ENCODE measurements around the gene PHACTR1. TPM values are rescaled to one million over a fixed set of nuclear protein-coding genes. Genes with fewer than 3 reads are reported as not detected.
"Not testable (repeated sequence)": the region's sequence is repeated elsewhere in the genome, so short reads cannot be mapped to it uniquely, and the experiment has no call there.

The PHACTR1 gene
- 7.0 TPM for polyA plus RNA-seq (ENCODE audit: insufficient read length)

DNA sequence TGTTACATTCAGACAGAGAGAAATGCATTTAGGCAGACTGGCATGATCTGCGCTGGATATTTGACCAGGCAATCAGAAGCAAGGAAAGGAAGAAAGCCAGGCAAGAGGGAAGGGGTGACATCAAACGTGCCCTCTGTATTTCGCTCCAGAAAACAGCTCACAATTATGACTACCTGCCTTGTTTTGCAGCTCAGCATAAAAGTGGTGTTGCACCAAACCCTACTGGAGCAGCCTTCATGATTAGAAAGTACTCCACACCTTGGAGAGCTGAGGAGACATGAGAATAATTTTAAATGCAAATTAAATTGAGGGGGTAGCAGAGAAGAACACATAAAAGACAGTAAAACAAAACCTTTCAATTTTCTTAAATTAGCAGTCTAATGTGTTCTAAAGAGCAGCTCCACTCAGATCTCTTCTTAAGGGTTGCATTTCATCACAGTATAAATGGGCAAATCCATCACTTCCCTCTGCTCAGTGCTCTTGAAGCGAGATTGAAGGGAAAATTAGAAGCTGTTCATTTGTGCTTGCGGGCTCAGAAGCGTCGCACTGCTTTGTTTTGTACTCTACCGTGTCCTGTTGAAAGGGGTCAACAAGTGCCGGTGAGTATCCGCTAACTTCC lies at the start of gene PHACTR1:
PHACTR1 (plus strand) TSS at position 470 of the 619 bp plus-strand sequence.
- DNase-seq (ENCODE audit: low read depth), result no peak

GRCh38 chr6:12666886-12667285 lies 49.7 kb upstream of the PHACTR1 start:
- no peak for DNase-seq (ENCODE audit: low read depth)

DNA sequence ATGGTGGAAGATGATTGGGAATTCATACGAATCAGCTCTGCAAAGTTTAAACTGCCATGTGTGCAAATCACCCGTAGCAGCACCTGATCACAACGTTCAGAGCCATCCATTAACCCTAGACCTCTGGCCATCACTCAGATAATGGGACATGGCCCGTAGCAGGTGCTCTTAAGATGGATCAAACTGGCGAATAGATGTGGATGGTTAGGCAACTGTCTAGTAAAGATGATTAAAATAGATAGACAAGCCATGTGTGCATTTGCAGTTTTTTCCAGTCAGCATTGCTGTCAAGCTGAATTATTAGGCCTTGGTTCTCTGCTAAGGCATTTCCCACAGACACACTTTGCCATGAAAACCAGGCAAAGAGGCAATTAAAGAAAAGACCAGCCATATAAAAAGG lies 40.6 kb upstream of the PHACTR1 start:
- no peak for DNase-seq (ENCODE audit: low read depth)

- no peak for DNase-seq (ENCODE audit: low read depth)
These were observed 37.2 kb upstream of the PHACTR1 start for GRCh38 chr6:12679341-12679740.

- no peak for DNase-seq (ENCODE audit: low read depth)
These were observed 23.4 kb upstream of the PHACTR1 start for GRCh38 chr6:12693122-12693521.

DNA sequence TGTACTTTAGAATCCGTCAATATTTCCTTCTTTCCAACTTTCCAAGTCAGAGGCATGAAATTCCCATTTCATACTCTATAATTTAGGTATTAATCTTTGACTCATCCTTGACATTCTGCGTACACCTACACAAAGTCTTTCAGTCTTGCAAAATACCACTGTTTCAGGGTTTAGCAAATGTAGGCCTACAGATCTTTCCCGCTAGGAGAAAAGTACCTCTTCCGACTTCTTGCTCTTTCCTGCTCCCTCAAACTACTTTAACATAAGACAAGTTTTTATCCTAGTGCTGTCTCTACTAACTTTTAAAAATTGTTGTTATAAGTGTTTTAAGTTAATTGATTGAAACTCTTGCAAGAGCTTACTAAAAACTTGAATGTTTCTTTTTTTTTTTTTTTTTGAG lies 18.3 kb upstream of the PHACTR1 start:
- no peak for DNase-seq (ENCODE audit: low read depth)

DNA sequence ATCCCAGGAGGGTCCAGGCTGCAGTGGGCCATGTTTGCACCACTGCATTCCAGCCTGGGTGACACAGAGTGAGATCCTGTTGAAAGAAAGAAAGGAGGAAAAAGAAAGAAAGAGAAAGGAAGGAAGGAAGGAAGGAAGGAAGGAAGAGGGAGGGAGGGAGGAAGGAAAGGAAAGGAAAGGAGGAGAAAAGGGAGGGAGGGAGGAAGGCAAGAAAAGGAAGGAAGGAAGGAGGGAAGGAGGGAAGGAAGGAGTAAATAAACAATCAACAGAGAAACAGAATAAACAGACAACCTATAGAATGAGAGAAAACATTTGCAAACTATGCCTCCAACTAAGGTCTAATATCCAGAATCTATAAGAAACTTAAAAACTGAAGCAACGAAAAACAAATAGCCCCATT lies 11.6 kb upstream of the PHACTR1 start:
- no peak for DNase-seq (ENCODE audit: low read depth)

DNA sequence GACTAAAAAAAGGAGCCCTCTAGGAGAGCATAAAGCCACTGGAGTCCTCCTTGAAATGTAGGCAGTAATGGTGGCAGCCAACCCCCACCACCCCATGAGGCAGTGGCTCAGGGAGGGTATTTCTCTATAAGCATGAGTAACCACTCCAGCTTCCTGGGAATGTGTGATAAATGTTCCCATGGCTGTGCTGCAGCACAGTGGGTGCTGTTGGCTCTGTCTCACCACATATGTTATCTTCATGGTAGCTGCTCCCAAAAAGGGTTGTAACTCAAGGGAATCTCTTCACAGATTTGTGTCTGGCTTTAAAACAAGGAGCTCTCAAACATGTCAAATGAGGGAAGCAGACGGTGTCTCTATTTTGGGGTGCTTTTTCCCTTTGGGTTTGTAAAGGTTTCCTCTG lies 7.5 kb upstream of the PHACTR1 start:
- no peak for DNase-seq (ENCODE audit: low read depth)

- DNase-seq (ENCODE audit: low read depth), result no peak
These were observed 6.9 kb upstream of the PHACTR1 start for GRCh38 chr6:12709556-12710232.

GRCh38 chr6:12710921-12711320 lies 5.6 kb upstream of the PHACTR1 start:
- no peak for DNase-seq (ENCODE audit: low read depth)

GRCh38 chr6:12714022-12714421 lies 2.5 kb upstream of the PHACTR1 start:
- DNase-seq (ENCODE audit: low read depth), result no peak

- no peak for DNase-seq (ENCODE audit: low read depth)
These were observed 1.1 kb upstream of the PHACTR1 start for GRCh38 chr6:12715437-12715836.

DNA sequence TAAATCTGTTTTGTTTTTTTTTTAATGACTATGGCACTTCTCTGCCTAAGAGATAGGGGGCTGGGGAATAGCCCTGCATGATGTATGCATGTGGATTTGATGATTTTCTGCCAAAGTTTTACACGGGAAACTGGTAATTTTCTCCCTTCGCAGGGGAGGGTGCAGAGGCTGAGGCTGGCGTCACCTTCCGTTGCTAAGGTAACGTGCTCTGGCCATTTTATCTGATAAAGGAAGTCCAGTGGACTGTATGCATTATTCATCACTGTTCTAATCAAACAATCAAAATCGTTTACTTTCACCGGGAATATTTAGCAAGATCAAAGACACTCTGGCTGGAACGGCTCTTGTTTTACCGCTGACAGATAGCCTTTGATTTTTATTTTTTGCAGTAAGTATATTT lies 789 bp downstream of the PHACTR1 start:
- no peak for DNase-seq (ENCODE audit: low read depth)

GRCh38 chr6:12718015-12718414 lies 1.4 kb downstream of the PHACTR1 start:
- DNase-seq (ENCODE audit: low read depth), result no peak

- DNase-seq (ENCODE audit: low read depth), result no peak
These were observed 2.5 kb downstream of the PHACTR1 start for GRCh38 chr6:12719017-12719416.

DNA sequence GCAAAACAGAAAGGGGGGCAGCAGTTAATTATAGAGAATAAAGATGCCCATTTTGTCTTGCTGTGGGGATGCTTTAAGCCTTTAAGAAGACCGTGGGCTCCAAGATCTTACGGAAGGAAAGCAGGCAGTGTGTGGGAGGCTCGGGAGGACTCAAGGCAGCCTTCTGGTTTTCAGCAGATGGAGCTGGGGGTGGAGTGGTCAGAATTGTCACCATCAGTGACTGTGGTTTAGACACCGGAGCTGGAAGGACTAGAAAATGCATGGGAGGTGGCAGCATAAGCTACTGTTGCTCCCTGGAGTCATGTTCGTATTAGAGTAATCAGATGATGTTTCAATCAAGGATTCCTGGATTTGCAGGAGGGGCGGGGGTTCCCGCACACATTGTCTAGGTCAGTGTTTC lies 3.7 kb downstream of the PHACTR1 start:
- no peak for DNase-seq (ENCODE audit: low read depth)

DNA sequence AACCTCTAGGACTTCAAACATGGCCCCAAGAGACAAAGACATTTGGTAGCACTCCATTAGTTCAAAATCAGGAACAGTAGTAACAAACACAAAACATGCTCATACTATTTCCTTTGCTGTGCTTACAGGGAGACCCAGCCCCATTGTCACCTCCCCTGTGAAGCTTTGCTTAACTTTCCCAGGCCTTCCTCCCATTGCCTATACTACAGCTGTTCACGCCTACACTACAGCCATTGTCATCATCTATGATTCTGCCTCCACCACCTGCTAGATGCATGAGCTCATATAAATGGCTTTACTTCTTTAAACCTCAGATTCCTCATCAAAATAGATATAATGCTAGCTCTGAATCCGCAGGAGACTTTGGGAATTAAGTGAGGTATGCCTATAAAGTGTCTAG lies 8.7 kb downstream of the PHACTR1 start:
- DNase-seq (ENCODE audit: low read depth), result no peak

DNA sequence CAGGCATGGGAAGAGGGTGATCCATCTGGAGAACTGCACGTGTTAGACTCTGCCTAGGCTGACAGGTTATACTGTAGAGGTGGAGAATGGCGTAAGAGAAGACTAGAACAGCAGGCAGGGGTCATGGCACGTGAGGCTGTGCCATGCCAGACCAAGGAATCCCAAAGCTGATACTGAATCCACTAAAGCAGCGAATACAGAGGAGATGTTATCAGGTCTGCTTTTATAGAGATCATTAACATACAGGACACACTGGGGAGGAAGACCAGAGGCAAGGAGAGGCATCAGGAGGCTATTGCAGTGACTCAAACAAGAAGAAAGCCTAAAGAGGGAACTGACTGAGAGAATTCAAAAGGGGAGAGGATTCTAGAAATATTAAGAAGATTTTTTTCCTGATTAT lies 12.9 kb downstream of the PHACTR1 start:
- DNase-seq (ENCODE audit: low read depth), result no peak

GRCh38 chr6:12730809-12731208 lies 14.2 kb downstream of the PHACTR1 start:
- DNase-seq (ENCODE audit: low read depth), result not testable (repeated sequence)

GRCh38 chr6:12733876-12734275 lies 17.3 kb downstream of the PHACTR1 start:
- DNase-seq (ENCODE audit: low read depth), result no peak

DNA sequence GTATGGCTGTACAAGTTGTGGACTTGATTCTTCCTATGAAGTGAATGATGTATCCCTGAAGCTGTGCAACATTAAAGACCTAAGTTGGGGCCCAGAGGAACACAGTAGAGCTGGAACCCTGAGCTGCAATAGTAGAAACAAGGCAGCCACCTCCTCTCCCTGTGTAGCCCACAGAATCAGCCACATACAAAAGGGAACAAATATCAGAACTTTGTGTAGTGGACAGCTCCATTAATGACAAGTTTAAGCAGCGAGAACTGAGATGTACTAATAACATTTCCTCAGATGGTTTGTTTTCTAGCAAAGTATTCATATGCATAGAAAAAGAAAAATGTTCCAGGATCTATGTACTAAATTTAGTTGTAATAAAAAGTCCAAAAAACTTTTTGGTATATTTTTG lies 19.2 kb downstream of the PHACTR1 start:
- DNase-seq (ENCODE audit: low read depth), result no peak

GRCh38 chr6:12748411-12748810 lies 31.8 kb downstream of the PHACTR1 start:
- no peak for DNase-seq (ENCODE audit: low read depth)

GRCh38 chr6:12748815-12749521 lies 32.4 kb downstream of the PHACTR1 start:
- no peak for DNase-seq (ENCODE audit: low read depth)

Data from forelimb muscle (tissue), 1 donor.